K562 (cell line): ENCODE measurements around the gene TRIM75. TPM values are rescaled to one million over a fixed set of nuclear protein-coding genes. Genes with fewer than 3 reads are reported as not detected.
"Not testable (repeated sequence)": the region's sequence is repeated elsewhere in the genome, so short reads cannot be mapped to it uniquely, and the experiment has no call there.

Source experiments
- ATAC-seq: fragments of 200-7000 bp; cut with Tn5 transposase; 3 replicates; pipeline ENCODE4 v1.9.1; 2020; ENCODE audit warnings: moderate library complexity
- BruUV-seq: library from RNA; stranded (reverse); fragments of 400-500 nt; replicated peaks from 2 replicates; lab custom pipeline; 2021; lab: Mats Ljungman, UMichigan
- CTCF ChIA-PET: fragments of 300-600 bp; formaldehyde crosslinking; extraction: SDS; loops from one replicate; lab custom pipeline; 2021; ENCODE audit warnings: low intra/inter-chr PET ratio; lab: Yijun Ruan, JAX
- POLR2A ChIA-PET: fragments of 300-600, 350-650 bp; sonication (Branson Sonifier 250); formaldehyde crosslinking; extraction: SDS; loops from one replicate; lab custom pipeline; 2021; ENCODE audit warnings: antibody characterized with exemption, inconsistent platforms; lab: Yijun Ruan, JAX
- DNase-seq, 4 experiments: peaks; one replicate each; pipeline versions ENCODE4 v3.0.0 to v3.0.0-alpha.2; 2011 to 2018; ENCODE audit warnings: low spot score in 3 of 4, mixed read lengths in 3 of 4; ENCODE audit errors: extremely low read depth in 1 of 4
- FAIRE-seq: peaks from 2 replicates; lab custom pipeline; 2011; peaks lifted over from hg19 to GRCh38; lab: Jason Lieb, UNC
- H2AFZ ChIP-seq: 2 replicates; pipeline ENCODE4 v1.6.0; 2011; ENCODE audit warnings: low read depth, low read length, control low read depth, inconsistent platforms
- H3K27ac ChIP-seq: fragments of 200-600 bp; 3 replicates; pipeline ENCODE4 v1.8.0; 2011; ENCODE audit warnings: low read depth, mild to moderate bottlenecking, control low read depth, inconsistent platforms, low read length, moderate library complexity, mixed read lengths; ENCODE audit errors: extremely low read depth
- H3K27me3 ChIP-seq, 2 experiments: fragments of 300-600 bp in 1 of 2; 2 replicates in 1 of 2; 3 replicates in 1 of 2; pipeline versions ENCODE4 v1.6.0 to v1.8.0; 2011; ENCODE audit warnings: inconsistent platforms in 2 of 2, low read length in 2 of 2, mild to moderate bottlenecking in 1 of 2, mixed read lengths in 1 of 2, moderate library complexity in 1 of 2; ENCODE audit not compliant: control insufficient read depth in 2 of 2, insufficient read depth in 2 of 2
- H3K36me3 ChIP-seq: fragments of 300-600 bp; 3 replicates; pipeline ENCODE4 v1.8.0; 2011; ENCODE audit warnings: mild to moderate bottlenecking, low read length, inconsistent platforms; ENCODE audit not compliant: control insufficient read depth, insufficient read depth
- H3K4me1 ChIP-seq, 2 experiments: fragments of 200-600 bp in 1 of 2; replicated peaks in 1 of 2; 2 replicates in 1 of 2; 3 replicates in 1 of 2; pipeline versions ENCODE4 v1.5.1 to v1.8.0; 2011; ENCODE audit warnings: inconsistent platforms in 2 of 2, low read length in 2 of 2, mild to moderate bottlenecking in 1 of 2, mixed read lengths in 1 of 2, moderate library complexity in 1 of 2; ENCODE audit not compliant: control insufficient read depth in 2 of 2, insufficient read depth in 2 of 2
- H3K4me2 ChIP-seq: 2 replicates; pipeline ENCODE4 v1.6.1; 2011; ENCODE audit warnings: low read length, control low read depth, inconsistent platforms, mixed read lengths; ENCODE audit not compliant: insufficient read depth
- H3K4me3 ChIP-seq: fragments of 200-600 bp; sonication (generic), shearing (Covaris generic); 2 replicates; pipeline ENCODE4 v1.5.1; 2016; ENCODE audit warnings: control low read depth, inconsistent platforms
- H3K79me2 ChIP-seq: fragments of 200-600 bp; 3 replicates; pipeline ENCODE4 v1.8.0; 2011; ENCODE audit warnings: low read length, inconsistent platforms; ENCODE audit not compliant: control insufficient read depth, insufficient read depth
- H3K9ac ChIP-seq, 2 experiments: 2 replicates each; pipeline versions ENCODE4 v1.6.0 to v1.6.1; 2011; ENCODE audit warnings: low read depth in 2 of 2, low read length in 2 of 2, control low read depth in 1 of 2, inconsistent platforms in 1 of 2, mild to moderate bottlenecking in 1 of 2, mixed read lengths in 1 of 2; ENCODE audit not compliant: insufficient read depth in 1 of 2
- H3K9me1 ChIP-seq: one replicate; pipeline ENCODE4 v1.6.0; 2011; ENCODE audit warnings: inconsistent platforms, mild to moderate bottlenecking, low read length, moderate library complexity; ENCODE audit not compliant: control insufficient read depth, insufficient read depth
- H3K9me3 ChIP-seq: replicated peaks from 2 replicates; pipeline ENCODE4 v1.5.1; 2011; ENCODE audit warnings: low read depth, low read length, inconsistent platforms; ENCODE audit not compliant: control insufficient read depth, insufficient read depth
- H4K20me1 ChIP-seq: replicated peaks from 2 replicates; pipeline ENCODE4 v1.6.1; 2011; ENCODE audit warnings: low read length, inconsistent platforms, mixed read lengths; ENCODE audit not compliant: control insufficient read depth, insufficient read depth
- RBBP5 ChIP-seq: fragments of 200-600 bp; sonication (generic); IDR thresholded peaks from 2 replicates; pipeline ENCODE4 v1.6.1; 2012; ENCODE audit warnings: borderline replicate concordance, mild to moderate bottlenecking, low read length, control low read depth, inconsistent platforms; ENCODE audit not compliant: insufficient read depth, poor library complexity, severe bottlenecking
- TAF7 ChIP-seq: fragments of 450-650 bp; IDR thresholded peaks from 2 replicates; pipeline ENCODE4 v1.6.1; 2016; ENCODE audit warnings: missing genetic modification characterization, missing compliant biosample characterization
- WGBS: fragments of 100-300 bp; shearing (Covaris generic); methylation state at CpG from one replicate; pipeline ENCODE4 v1.1.6; 2016; ENCODE audit warnings: low coverage, mixed read lengths; ENCODE audit not compliant: insufficient coverage; ENCODE audit errors: missing lambda C conversion rate; 5-methylcytosine and 5-hydroxymethylcytosine counted together
- in situ Hi-C: fragments of 300-500 bp; cut with MboI; formaldehyde crosslinking; loops from 4 replicates; pipeline ENCODE4 v1.15.0; 2018; ENCODE audit warnings: inconsistent platforms, mixed read lengths
- intact Hi-C: fragments of 100-400 bp; cut with micrococcal nuclease; formaldehyde crosslinking; loops from 2 replicates; pipeline ENCODE4 v1.14.2; 2022
- polyA plus RNA-seq, 8 experiments: library from polyadenylated mRNA; depleted of rRNA in 4 of 8; stranded (reverse) in 5 of 8; unstranded in 3 of 8; fragments of >200 nt; fragmentation: Nextera tagmentation in 2 of 8; fragmentation: Illumina TruSeq in 1 of 8; extraction: Ambion mirVana in 2 of 8; extraction: Trizol in 1 of 8; gene quantifications; 2 replicates each; pipeline versions ENCODE4 v1.2.1 to v1.2.3, GENCODE V29; 2011 to 2014; ENCODE audit warnings: inconsistent platforms in 1 of 8, missing spikeins in 1 of 8
- total RNA-seq, 7 experiments: library from RNA; depleted of rRNA in 6 of 7; stranded (reverse); fragments of >200 nt in 6 of 7; fragmentation: Illumina TruSeq in 2 of 7; extraction: Trizol in 2 of 7; gene quantifications; 2 replicates each; pipeline versions ENCODE4 v1.2.1 to v1.2.3, GENCODE V29; 2011 to 2021; ENCODE audit warnings: low replicate concordance in 1 of 7

Gene TRIM75
- total and polyA plus RNA-seq, 9 of the 15 experiments (the other 6 are each of a cell fraction or from before 2014, with no cell fraction given) = not detected

GRCh38 chr4:165088366-165088765 is 34.7 kb downstream of the TRIM75 start:
- Histone ChIP-seq H3K9me1 (no peaks in the 10 kb centered on the region), H3K4me3 (no peak overlapping the region), H4K20me1 (no peaks in the 10 kb centered on the region), H3K4me2 (no peak overlapping the region), H3K4me1 (no peaks in the 10 kb centered on the region), H3K9ac (no peak overlapping the region), H3K27me3 (no peaks in the 10 kb centered on the region), H3K36me3 (peaks cover 43% of the 10 kb centered on the region; the same call in 2 of the 3 replicates), H2AFZ (no peak overlapping the region), H3K9me3 (no peaks in the 10 kb centered on the region), H3K27ac (no peak overlapping the region), H3K79me2 (no peaks in the 10 kb centered on the region)
- intact Hi-C loops (no loop called here), in situ Hi-C loops (no loop called here)
- TF ChIP-seq RBBP5 (no peak), TAF7 (tag) (no peak)
- ATAC-seq (no peak), FAIRE-seq (no peak), DNase-seq (no peak)
- no TSS peak for BruUV-seq
- CTCF ChIA-PET = no interaction called here
- WGBS = 91% methylated on average over 3 of the region's 3 CpGs
- POLR2A ChIA-PET = interaction anchor here (0.9 kb wide), 1 partner anchor 13 kb away, joined by 3 read pairs; no protein-coding TSS in a partner anchor

GRCh38 chr4:165092187-165092586 is 38.5 kb downstream of the TRIM75 start:
- H3K9me1 ChIP-seq, H3K79me2 ChIP-seq, BruUV-seq, H3K4me3 ChIP-seq, H3K4me2 ChIP-seq, H3K9me3 ChIP-seq, H3K27ac ChIP-seq, intact Hi-C loops, CTCF ChIA-PET, H3K27me3 ChIP-seq, H3K4me1 ChIP-seq, POLR2A ChIA-PET, DNase-seq, ATAC-seq, H2AFZ ChIP-seq, H3K9ac ChIP-seq, H4K20me1 ChIP-seq, FAIRE-seq: not testable (repeated sequence)
- 91% methylated on average over 8 of the region's 8 CpGs for WGBS
- H3K36me3 ChIP-seq = peaks cover 39% of the 10 kb centered on the region; the same call in 2 of the 3 replicates
- in situ Hi-C loops = loop anchor here (10.0 kb wide), 1 partner anchor 317 kb away; no protein-coding TSS in a partner anchor
